CD4-positive, alpha-beta T cell treated with Interleukin-2 at 100 ng/mL for 4 hours (primary cell): ENCODE results near the gene SUMO1.

Source experiments
- DNase-seq: peaks from one replicate; pipeline ENCODE4 v3.0.0-alpha.2; 2020; ENCODE audit warnings: low spot score

The SUMO1 gene

GRCh38 chr2:202196727-202197126 lies 41.7 kb downstream of the SUMO1 start:
- DNase-seq: no peak

DNA sequence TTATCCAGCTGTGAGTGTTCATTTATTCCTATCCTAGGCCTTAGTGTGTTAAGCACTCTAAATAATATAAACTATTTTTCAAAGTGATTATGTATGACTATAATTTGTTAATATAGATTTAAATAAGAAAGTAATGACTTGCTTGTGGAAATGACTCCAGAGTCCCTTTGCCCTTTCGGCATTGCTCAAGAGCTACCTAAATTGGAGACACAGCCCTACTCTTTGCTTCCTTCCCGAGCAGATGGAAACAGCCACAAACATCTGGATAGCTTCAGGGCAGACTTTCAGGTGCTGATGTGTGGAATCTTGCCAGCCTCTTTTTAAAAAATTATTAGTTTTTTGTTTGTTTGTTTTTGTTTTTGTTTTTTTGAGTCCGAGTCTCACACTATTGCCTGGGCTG lies 44.0 kb downstream of the SUMO1 start:
- DNase-seq: no peak

GRCh38 chr2:202193881-202194353 lies 44.5 kb downstream of the SUMO1 start:
- no peak for DNase-seq

DNA sequence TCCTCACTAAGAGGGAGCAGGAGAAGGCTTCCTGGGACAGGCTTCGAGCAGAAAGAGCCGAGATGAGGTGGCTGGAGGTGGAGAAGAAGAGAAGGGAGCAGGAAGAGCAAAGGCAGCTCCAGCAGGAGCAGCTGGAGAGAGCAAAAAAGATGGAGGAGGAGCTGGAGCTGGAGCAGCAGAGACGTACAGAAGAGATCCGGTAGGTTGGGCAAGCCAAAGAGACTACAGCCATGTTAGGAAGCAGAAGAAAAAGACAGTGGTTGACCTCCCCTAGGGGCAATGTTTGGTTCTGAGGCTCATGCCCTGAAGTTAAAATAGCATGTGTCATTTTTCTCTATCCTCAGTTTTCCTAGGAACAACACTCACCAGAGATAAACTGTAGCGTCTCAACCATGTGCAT lies 45.1 kb downstream of the SUMO1 start:
- DNase-seq: no peak

GRCh38 chr2:202187570-202187969 lies 50.8 kb downstream of the SUMO1 start:
- DNase-seq: no peak

DNA sequence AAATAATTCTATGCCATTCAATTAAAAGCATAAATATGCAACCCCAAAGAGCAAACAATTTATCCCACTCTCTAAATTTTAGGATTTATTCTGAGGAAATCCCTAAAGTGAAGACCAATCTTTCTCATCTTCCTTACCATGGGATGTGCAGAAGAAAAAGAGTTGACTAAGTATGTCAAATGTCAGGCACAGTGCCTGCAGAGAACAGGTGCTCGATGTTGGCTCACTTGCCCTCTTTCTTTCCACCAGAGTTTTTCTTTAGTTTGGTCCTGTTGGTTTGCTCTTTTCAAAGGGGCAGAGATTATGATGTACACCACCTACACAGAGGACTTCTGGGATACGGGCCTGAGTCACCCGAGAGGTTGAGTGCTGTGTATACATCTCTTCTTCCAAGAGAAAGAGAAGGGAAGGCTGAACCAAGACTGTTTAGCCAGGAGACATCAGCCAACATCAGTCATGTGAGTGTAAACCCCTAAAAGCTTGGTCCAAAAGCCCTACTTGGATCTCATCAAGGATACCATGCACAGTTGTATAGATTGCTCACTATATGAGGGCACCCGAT lies 51.7 kb downstream of the SUMO1 start:
- DNase-seq: no peak

DNA sequence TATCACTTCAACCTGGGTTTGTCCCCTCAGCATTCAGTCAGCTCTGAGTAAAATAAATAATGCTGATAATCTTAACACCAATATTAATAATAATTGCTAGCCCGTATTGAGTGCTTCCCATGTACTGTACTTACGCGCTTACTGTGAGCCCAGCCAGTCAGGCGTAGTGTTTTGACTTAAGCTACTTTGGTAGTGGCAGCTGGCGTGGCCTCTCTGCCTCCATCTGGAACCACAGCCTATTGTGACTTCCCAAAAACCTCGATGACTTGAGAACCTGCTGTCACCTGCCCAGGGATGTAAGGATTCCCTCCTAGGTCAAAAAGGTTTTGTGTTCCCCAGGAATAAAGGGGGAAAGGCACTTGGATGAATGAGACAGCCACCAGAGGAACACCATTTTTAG lies 53.2 kb downstream of the SUMO1 start:
- DNase-seq: no peak

DNA sequence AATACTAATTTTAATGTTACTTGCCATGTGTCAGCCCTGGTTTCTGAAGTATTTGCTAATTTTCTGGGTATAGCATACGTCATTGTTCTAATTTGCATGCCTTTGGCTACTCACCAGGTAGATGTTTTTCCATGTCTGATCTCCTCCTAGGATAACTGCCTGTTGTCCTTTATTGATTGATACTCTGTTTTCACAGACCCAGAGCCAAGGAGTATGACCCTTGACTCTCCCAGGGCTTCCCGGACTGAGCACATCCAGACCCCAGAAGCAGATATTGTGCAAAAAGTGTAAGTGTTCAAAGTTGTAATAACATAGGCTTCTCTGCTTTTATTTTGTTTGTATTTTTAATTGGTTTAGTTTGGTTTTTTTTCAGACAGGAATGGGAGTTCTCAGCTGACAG lies 53.8 kb downstream of the SUMO1 start:
- no peak for DNase-seq

GRCh38 chr2:202178346-202178958 lies 59.9 kb downstream of the SUMO1 start:
- DNase-seq: peak; percentile 72

DNA sequence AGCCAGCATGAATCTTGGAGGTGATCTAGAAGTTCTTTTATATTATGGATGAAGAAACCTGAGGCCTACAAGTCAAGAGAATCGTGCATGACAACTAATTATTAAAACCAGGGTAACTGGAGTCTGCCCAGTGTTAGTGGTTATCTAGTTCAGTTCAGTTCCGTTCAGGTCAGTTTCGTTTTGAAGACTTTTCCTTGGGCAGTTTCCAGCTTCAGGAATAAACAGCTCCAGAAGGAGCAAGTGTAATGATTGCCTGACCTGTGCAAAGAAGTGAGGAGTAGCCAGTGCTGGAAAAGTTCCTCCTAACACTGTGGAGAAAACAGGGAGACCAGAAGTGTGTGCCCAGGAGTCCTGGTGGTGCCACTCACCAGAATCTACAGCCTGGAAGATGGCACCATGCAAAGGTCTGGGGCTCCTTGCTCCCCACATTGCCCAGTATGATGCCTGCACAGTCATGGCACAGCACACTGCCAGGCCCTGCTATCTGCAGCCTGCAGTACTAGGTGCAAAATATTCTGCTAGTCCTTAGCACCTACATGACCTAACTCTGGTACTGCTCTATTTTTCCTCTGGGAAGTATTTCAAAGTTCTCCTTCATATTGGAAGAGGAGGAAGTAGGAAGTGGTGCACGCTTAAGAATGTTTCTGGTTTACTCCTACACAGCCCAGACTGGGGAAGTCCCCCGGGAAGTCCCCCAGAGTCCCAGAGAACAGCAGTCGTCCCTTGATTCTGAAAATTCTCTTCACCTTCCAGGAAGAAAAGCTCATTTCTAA lies 65.8 kb downstream of the SUMO1 start:
- peak; percentile 57 for DNase-seq

GRCh38 chr2:202171241-202171825 lies 67.1 kb downstream of the SUMO1 start:
- DNase-seq: no peak

GRCh38 chr2:202169832-202170424 lies 68.5 kb downstream of the SUMO1 start:
- DNase-seq: no peak

DNA sequence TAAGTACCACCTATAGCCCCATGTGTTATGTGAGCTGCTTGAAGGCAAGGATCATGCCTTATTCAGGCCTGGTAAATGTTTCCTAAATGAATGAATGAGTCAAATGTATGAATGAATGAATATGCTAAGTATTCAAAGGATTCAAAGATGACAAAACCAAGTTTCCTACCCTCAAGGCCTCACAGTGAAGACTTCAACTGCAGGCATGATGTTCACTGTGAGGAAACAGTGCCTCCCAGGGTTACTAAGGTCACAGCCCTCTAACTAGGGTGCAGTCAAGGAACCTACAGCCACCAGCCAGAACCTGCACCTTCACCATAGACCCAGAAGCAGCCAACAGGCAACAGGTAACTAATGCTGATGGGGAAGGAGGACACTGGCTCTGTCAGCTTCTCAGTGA lies 69.3 kb downstream of the SUMO1 start:
- DNase-seq: no peak

GRCh38 chr2:202165945-202166344 lies 72.5 kb downstream of the SUMO1 start:
- DNase-seq: no peak

- no peak for DNase-seq
Observed at GRCh38 chr2:202165208-202165607, 73.2 kb downstream of the SUMO1 start.

GRCh38 chr2:202164411-202164810 lies 74.0 kb downstream of the SUMO1 start:
- DNase-seq: no peak

- no peak for DNase-seq
Observed at GRCh38 chr2:202161151-202161835, 77.1 kb downstream of the SUMO1 start.

DNA sequence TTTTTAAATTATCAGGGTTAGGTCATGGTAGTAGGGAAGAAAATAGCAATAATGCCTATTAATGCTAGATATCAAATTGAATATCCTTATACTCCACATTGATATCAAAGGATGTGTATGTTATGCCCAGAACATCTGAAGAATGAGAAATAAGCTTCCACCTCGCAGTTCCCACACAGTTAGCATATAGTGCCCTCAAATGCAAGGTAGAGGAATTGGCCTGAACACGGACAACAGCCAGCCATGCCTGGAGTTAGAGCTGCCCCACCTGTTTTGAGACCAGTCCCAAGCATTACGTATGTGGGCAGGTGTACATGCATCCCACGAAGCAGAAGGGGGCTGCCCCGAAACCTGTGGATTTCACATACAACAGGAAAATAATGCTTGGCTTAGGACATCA lies 79.6 kb downstream of the SUMO1 start:
- no peak for DNase-seq

DNA sequence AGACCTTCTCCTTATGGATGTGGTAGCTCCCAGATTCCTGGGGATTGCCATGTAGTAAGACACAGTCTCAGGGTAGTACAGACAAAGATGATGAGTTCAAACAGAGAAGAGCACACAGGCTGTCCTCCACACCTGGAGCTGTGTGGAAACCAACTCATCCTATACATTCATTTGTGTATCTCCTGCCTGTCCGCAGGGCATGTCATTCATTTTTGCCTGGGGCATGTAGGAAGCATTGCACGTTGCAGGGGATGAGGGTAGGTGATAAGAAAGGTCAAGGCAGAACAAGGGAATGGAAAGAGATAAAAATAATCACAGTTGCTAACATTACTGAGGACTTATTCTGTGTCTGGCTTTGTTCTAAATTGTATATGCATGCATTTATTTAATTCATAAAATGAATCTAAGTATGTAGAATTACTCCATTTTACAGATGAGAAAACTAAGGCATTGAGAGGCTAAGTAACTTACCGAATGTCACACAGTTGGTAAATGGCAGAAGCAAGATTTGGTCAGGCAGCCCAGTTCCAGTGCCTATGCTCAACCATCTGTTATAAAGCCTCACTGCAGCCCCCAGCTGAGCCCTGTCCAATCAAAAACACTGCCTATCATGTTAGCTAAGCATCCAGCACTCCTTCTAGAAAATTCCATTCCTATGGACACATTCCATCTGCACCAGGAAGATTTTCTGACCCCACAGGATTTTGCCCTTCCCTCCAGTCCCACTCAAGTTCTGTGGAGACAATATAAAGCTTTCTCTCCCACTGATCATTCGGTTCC lies 81.0 kb downstream of the SUMO1 start:
- DNase-seq: no peak
